Activated CD4-positive, alpha-beta memory T cell treated with anti-CD3 and anti-CD28 coated beads, Interleukin-2, amount 10 ng/mL, durations not matched to agents 7 days and 5 days (primary cell): Measurements from ENCODE around the gene HACD2. TPM values are rescaled to one million over a fixed set of nuclear protein-coding genes. Genes with fewer than 3 reads are reported as not detected.
"Not testable (repeated sequence)": the region's sequence is repeated elsewhere in the genome, so short reads cannot be mapped to it uniquely, and the experiment has no call there.

Source experiments
- CTCF ChIA-PET: fragments of 350-600 bp; sonication (Branson Sonifier 250); formaldehyde crosslinking; loops from one replicate; lab custom pipeline; 2021; ENCODE audit warnings: antibody characterized with exemption, inconsistent platforms; lab: Charles Lee
- POLR2A ChIA-PET: fragments of 350-600 bp; sonication (Branson Sonifier 250); formaldehyde crosslinking; loops from one replicate; lab custom pipeline; 2021; ENCODE audit warnings: antibody characterized with exemption; lab: Charles Lee
- DNase-seq: peaks from one replicate; pipeline ENCODE4 v3.0.0-alpha.2; 2020
- H3K27ac Mint-ChIP-seq: one replicate; pipeline ENCODE4 v1.8.0; 2021; ENCODE audit warnings: mild to moderate bottlenecking, mixed read lengths
- H3K27me3 Mint-ChIP-seq: one replicate; pipeline ENCODE4 v1.8.0; 2021; ENCODE audit warnings: mixed read lengths
- H3K36me3 Mint-ChIP-seq: one replicate; pipeline ENCODE4 v1.8.0; 2021; ENCODE audit warnings: low read depth, mixed read lengths
- H3K4me1 Mint-ChIP-seq: one replicate; pipeline ENCODE4 v1.8.0; 2021; ENCODE audit warnings: mixed read lengths
- H3K4me3 Mint-ChIP-seq: one replicate; pipeline ENCODE4 v1.8.0; 2021; ENCODE audit warnings: mild to moderate bottlenecking, mixed read lengths
- H3K9me3 Mint-ChIP-seq: one replicate; pipeline ENCODE4 v1.8.0; 2021; ENCODE audit warnings: mixed read lengths
- total RNA-seq, 2 experiments: library from RNA; stranded (reverse); gene quantifications; one replicate each; pipeline ENCODE4 v1.2.3, GENCODE V29; 2021

Gene HACD2
- total RNA-seq, 2 experiments from 2014 or later: 21.0 to 23.2 TPM

DNA sequence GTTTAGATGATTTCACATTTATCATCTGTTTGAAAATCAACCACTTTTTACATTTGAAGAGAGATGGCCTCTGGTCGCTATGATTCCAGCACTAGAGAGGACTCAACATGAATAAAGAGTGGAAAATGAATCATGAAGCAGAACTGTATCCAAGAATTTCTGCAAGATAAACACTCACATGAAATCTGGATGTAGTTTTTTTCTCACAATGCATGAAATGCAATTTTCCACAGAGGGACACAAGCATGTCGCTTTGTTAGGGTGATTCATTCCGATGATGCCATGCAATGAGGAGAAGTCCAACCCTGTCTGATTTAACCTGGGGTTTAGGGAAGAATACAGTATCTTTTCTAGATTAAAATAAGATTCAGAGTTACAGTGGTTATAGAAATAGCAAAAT is 85.5 kb downstream of the HACD2 start:
- H3K27me3 Mint-ChIP-seq: no peaks in the 10 kb centered on the region
- ChIA-PET POLR2A (no interaction called here), CTCF (no interaction called here)
- H3K9me3 Mint-ChIP-seq: no peaks in the 10 kb centered on the region
- H3K27ac Mint-ChIP-seq: no peak overlapping the region
- no peak for DNase-seq
- H3K36me3 Mint-ChIP-seq: peaks cover 5% of the 10 kb centered on the region
- no peaks in the 10 kb centered on the region for H3K4me1 Mint-ChIP-seq
- no peak overlapping the region for H3K4me3 Mint-ChIP-seq

GRCh38 chr3:123498761-123499160 is 86.1 kb downstream of the HACD2 start:
- H3K27me3 Mint-ChIP-seq: no peaks in the 10 kb centered on the region
- H3K9me3 Mint-ChIP-seq: no peaks in the 10 kb centered on the region
- no peak overlapping the region for H3K27ac Mint-ChIP-seq
- POLR2A ChIA-PET: no interaction called here
- DNase-seq: no peak
- CTCF ChIA-PET: no interaction called here
- no peaks in the 10 kb centered on the region for H3K4me1 Mint-ChIP-seq
- H3K36me3 Mint-ChIP-seq: peaks cover 5% of the 10 kb centered on the region
- H3K4me3 Mint-ChIP-seq: no peak overlapping the region

- no peaks in the 10 kb centered on the region for H3K9me3 Mint-ChIP-seq
- H3K4me1 Mint-ChIP-seq: no peaks in the 10 kb centered on the region
- H3K36me3 Mint-ChIP-seq: peaks cover 7% of the 10 kb centered on the region
- no peaks in the 10 kb centered on the region for H3K27me3 Mint-ChIP-seq
- H3K27ac Mint-ChIP-seq: no peak overlapping the region
- ChIA-PET CTCF (interaction anchor here (1.4 kb wide), 1 partner anchor 66 kb away, joined by 3 read pairs; no protein-coding TSS in a partner anchor), POLR2A (no interaction called here)
- no peak for DNase-seq
- H3K4me3 Mint-ChIP-seq: no peak overlapping the region
Observed at GRCh38 chr3:123493912-123494311, 90.9 kb downstream of the HACD2 start.

GRCh38 chr3:123491966-123492587 is 92.8 kb downstream of the HACD2 start:
- Mint-ChIP-seq H3K36me3 (peaks cover 2% of the 10 kb centered on the region), H3K27ac (no peak overlapping the region), H3K9me3 (no peaks in the 10 kb centered on the region)

DNA sequence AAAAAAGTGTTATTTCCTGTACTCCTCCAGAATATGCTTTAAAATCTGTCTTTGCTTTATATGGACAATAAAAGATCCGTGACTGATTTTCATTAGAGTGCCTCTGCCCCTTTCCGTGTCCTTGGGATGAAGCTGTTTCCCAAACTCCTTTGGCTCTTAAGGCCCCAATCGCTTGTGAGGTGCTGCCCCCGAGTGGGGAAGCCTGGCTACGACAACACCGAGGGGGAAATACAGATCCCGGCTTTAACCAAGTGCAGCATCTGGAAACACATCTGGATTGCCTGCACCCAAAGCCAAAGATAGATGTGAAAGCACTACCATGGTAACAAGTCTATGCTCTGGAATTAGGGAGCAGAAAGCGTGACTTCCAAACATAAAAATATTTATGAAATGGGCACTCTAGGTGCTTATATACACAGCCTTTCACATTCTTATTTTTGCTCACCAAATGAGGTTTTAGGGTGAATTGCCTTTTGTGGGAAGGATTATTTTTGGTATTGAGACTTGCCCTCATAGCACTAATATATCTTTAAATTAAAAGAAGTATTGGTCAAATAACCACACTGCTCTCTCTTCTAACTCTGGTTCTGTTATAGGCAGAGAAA is 95.4 kb downstream of the HACD2 start:
- Mint-ChIP-seq H3K9me3 (no peaks in the 10 kb centered on the region), H3K4me3 (no peak overlapping the region), H3K27me3 (no peaks in the 10 kb centered on the region), H3K27ac (no peak overlapping the region), H3K36me3 (peaks cover 2% of the 10 kb centered on the region), H3K4me1 (no peaks in the 10 kb centered on the region)
- peak; percentile 49 for DNase-seq
- ChIA-PET POLR2A (interaction anchor here (1.5 kb wide), 1 partner anchor 35 kb away, joined by 3 read pairs; no protein-coding TSS in a partner anchor), CTCF (interaction anchor here (0.7 to 1.9 kb wide), 10 partner anchors 12 to 1943 kb away, joined by 3 to 7 read pairs (median 3); partner anchors contain the start of gene POLQ)

More at GRCh38 chr3:123491966-123492587, 92.8 kb downstream of the HACD2 start:
- no peak overlapping the region for H3K4me3 Mint-ChIP-seq
- no peak for DNase-seq
- H3K4me1 Mint-ChIP-seq: no peaks in the 10 kb centered on the region
- ChIA-PET POLR2A (no interaction called here), CTCF (no interaction called here)
- no peaks in the 10 kb centered on the region for H3K27me3 Mint-ChIP-seq

DNA sequence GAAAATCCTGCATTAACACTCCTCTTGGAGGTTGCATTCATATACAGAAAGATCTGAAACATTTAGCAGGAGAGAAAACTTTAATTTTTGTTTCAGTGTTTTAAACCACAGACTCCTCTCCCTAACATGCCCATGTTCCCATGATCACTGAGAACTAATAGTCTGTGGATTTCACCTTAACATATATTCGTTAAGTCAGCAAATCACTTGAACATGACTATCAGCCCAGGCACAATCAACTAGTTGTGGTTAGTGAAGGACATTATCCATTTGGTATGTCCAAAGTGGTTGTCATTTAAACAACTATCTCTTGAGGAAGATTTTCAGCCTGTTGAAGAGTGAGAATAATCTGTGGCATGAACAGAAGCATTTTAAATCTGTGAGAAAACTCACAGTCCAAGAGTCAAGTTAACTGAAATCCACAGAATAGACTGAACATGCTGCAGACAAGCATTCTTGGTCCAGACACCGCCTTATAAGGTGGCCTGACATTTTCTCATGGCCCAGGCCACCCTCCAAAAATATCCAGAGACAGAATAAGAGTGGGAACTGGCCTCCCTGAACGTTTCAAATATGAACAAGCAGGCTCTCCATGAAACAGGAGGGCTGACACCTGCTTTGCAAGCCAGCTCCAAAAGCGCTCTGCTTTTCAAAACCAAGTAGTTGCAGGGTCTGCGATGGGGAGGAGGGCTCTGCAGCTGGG is 96.1 kb downstream of the HACD2 start:
- ChIA-PET CTCF (interaction anchor here (0.7 to 1.9 kb wide), 10 partner anchors 12 to 1943 kb away, joined by 3 to 7 read pairs (median 3); partner anchors contain the start of gene POLQ), POLR2A (interaction anchor here (1.5 kb wide), 1 partner anchor 34 kb away, joined by 3 read pairs; no protein-coding TSS in a partner anchor)
- H3K27ac Mint-ChIP-seq: no peak overlapping the region
- H3K4me1 Mint-ChIP-seq: no peaks in the 10 kb centered on the region
- H3K9me3 Mint-ChIP-seq: no peaks in the 10 kb centered on the region
- no peak for DNase-seq
- no peak overlapping the region for H3K4me3 Mint-ChIP-seq
- H3K36me3 Mint-ChIP-seq: peaks cover 2% of the 10 kb centered on the region
- H3K27me3 Mint-ChIP-seq: no peaks in the 10 kb centered on the region

DNA sequence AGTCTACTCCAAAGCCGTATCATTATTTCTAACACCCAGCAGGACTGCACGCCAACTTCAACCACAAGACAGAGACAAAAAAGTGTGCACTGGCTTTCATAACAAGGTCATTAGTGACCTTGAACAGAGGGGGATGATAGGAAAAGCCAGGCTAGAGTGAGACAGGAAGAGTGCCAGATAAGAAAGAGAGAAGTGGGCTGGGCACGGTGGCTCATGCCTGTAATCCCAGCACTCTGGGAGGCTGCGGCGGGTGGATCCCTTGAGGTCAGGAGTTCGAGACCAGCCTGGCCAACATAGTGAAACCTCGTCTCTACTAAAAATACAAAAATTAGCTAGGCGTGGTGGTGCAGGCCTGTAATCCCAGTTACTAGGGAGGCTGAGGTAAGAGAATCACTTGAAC is 97.8 kb downstream of the HACD2 start:
- POLR2A ChIA-PET, H3K27me3 Mint-ChIP-seq, H3K9me3 Mint-ChIP-seq, DNase-seq, H3K4me1 Mint-ChIP-seq, H3K4me3 Mint-ChIP-seq, CTCF ChIA-PET, H3K27ac Mint-ChIP-seq, H3K36me3 Mint-ChIP-seq: not testable (repeated sequence)

GRCh38 chr3:123486460-123486859 is 98.4 kb downstream of the HACD2 start:
- ChIA-PET POLR2A (no interaction called here), CTCF (no interaction called here)
- H3K4me1 Mint-ChIP-seq: no peaks in the 10 kb centered on the region
- no peak overlapping the region for H3K27ac Mint-ChIP-seq
- DNase-seq: no peak
- no peaks in the 10 kb centered on the region for H3K36me3 Mint-ChIP-seq
- no peaks in the 10 kb centered on the region for H3K27me3 Mint-ChIP-seq
- H3K4me3 Mint-ChIP-seq: no peak overlapping the region
- H3K9me3 Mint-ChIP-seq: no peaks in the 10 kb centered on the region

DNA sequence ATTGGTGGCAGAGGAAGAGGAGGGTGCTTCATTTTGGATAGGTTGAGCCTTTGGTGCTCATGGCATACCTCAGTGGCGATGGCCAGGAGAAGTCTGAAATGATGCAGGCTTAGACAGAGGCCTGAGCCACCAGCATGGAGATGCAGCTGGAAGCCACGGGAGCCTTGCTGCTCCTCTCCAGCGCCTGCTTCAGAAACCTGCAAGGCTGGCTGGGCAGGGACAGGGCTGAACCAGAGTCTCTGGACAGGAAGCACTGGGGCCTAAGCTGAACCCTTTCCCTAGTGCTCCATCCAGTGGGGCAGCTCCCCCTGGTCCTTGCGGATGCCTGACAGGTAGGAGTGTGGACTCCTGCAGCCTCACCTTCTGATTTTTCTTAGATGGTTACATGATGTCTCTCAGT is 99.3 kb downstream of the HACD2 start:
- POLR2A ChIA-PET: no interaction called here
- Mint-ChIP-seq H3K4me3 (no peak overlapping the region), H3K36me3 (no peaks in the 10 kb centered on the region), H3K9me3 (no peaks in the 10 kb centered on the region), H3K4me1 (no peaks in the 10 kb centered on the region), H3K27me3 (peaks cover 2% of the 10 kb centered on the region), H3K27ac (no peak overlapping the region)
- DNase-seq: no peak
- CTCF ChIA-PET: no interaction called here

DNA sequence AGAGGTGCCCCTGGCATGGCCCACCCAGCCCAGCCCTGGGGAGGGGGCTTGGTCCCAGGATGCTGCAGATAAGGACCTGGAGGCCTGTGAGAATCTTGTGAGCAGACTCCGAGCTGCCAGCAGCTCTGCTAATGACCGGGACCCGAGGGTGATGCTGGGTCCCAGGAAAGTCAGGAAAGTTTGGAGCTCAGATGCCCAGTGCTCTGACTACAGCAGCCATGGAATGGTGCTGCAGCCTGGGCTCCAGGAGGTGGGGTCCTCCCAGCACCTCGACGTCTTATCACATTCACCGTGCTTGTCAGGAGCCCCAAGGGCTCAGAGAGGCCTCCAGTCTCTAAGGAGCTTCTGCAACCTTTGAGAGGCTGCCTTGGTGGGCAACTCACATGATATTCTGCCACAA is 101.7 kb downstream of the HACD2 start:
- Mint-ChIP-seq H3K36me3 (no peaks in the 10 kb centered on the region), H3K27me3 (peaks cover 6% of the 10 kb centered on the region), H3K9me3 (no peaks in the 10 kb centered on the region), H3K4me3 (no peak overlapping the region), H3K27ac (no peak overlapping the region), H3K4me1 (no peaks in the 10 kb centered on the region)
- no peak for DNase-seq
- POLR2A ChIA-PET: no interaction called here
- CTCF ChIA-PET: interaction anchor here (0.7 kb wide), 1 partner anchor 365 kb away, joined by 3 read pairs; no protein-coding TSS in a partner anchor

DNA sequence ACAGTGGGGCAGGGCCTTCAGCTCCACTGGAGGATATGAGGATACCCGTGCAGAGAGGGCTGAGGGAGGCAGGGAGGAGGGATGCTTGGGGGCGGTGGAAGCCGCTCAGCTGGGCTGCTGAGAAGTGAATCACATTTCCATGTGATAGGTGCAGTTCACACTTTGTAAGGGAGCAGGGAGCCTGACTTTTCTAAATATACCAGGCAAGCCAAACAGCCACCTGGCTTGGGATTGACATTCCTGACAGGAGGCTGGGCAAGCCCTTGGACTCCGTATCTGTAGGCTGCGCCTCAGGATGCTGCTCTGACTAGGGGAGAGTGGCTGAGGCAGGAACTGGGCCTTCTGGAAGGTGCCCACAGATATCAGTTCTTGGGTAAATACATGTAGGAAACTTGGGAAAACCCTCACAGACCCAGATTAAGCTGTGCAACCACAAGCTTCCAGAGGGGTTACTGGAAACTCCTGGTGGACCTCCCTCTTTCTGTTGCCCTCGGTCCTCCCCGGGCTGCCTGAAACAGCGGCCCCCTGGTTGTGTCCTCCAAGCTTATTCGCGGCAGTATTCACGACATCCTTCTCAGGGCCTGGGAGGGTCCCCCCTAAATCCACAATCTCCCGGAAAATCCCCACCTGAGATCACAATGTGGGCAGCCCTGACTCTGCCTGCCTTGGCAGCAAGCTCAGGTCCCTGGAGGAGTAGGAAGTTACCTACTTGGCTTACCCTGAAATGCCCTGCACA is 103.0 kb downstream of the HACD2 start:
- POLR2A ChIA-PET: no interaction called here
- H3K9me3 Mint-ChIP-seq: no peaks in the 10 kb centered on the region
- H3K27ac Mint-ChIP-seq: no peak overlapping the region
- no peak for DNase-seq
- H3K4me1 Mint-ChIP-seq: no peaks in the 10 kb centered on the region
- peaks cover 9% of the 10 kb centered on the region for H3K27me3 Mint-ChIP-seq
- H3K4me3 Mint-ChIP-seq: no peak overlapping the region
- CTCF ChIA-PET: no interaction called here
- no peaks in the 10 kb centered on the region for H3K36me3 Mint-ChIP-seq

- no peaks in the 10 kb centered on the region for H3K9me3 Mint-ChIP-seq
- H3K27me3 Mint-ChIP-seq: peaks cover 9% of the 10 kb centered on the region
- H3K4me1 Mint-ChIP-seq: no peaks in the 10 kb centered on the region
- no peak for DNase-seq
- ChIA-PET POLR2A (no interaction called here), CTCF (no interaction called here)
- H3K27ac Mint-ChIP-seq: no peak overlapping the region
- no peaks in the 10 kb centered on the region for H3K36me3 Mint-ChIP-seq
- H3K4me3 Mint-ChIP-seq: no peak overlapping the region
Observed at GRCh38 chr3:123481071-123481470, 103.8 kb downstream of the HACD2 start.

GRCh38 chr3:123480428-123480827 is 104.4 kb downstream of the HACD2 start:
- Mint-ChIP-seq H3K9me3 (no peaks in the 10 kb centered on the region), H3K36me3 (no peaks in the 10 kb centered on the region), H3K27me3 (peaks cover 10% of the 10 kb centered on the region), H3K4me1 (no peaks in the 10 kb centered on the region), H3K27ac (no peak overlapping the region), H3K4me3 (no peak overlapping the region)
- no peak for DNase-seq
- ChIA-PET POLR2A (no interaction called here), CTCF (no interaction called here)
